NK-92 (cell line): ENCODE measurements around the gene PCDHGA3.
"Not testable (repeated sequence)": the region's sequence is repeated elsewhere in the genome, so short reads cannot be mapped to it uniquely, and the experiment has no call there.

Experiments
- DNase-seq: peaks from one replicate; lab custom pipeline; 2025; ENCODE audit not compliant: unreplicated experiment; lab: John Stamatoyannopoulos, UW

PCDHGA3 gene

DNA sequence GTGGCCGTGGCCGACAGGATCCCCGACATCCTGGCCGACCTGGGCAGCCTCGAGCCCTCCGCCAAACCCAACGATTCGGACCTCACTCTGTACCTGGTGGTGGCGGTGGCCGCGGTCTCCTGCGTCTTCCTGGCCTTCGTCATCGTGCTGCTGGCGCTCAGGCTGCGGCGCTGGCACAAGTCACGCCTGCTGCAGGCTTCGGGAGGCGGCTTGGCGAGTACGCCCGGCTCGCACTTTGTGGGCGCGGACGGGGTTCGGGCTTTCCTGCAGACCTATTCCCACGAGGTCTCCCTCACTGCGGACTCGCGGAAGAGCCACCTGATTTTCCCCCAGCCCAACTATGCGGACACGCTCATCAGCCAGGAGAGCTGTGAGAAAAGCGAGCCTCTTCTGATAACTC, 2.4 kb downstream of the PCDHGA3 start:
- DNase-seq: not testable (repeated sequence)

DNA sequence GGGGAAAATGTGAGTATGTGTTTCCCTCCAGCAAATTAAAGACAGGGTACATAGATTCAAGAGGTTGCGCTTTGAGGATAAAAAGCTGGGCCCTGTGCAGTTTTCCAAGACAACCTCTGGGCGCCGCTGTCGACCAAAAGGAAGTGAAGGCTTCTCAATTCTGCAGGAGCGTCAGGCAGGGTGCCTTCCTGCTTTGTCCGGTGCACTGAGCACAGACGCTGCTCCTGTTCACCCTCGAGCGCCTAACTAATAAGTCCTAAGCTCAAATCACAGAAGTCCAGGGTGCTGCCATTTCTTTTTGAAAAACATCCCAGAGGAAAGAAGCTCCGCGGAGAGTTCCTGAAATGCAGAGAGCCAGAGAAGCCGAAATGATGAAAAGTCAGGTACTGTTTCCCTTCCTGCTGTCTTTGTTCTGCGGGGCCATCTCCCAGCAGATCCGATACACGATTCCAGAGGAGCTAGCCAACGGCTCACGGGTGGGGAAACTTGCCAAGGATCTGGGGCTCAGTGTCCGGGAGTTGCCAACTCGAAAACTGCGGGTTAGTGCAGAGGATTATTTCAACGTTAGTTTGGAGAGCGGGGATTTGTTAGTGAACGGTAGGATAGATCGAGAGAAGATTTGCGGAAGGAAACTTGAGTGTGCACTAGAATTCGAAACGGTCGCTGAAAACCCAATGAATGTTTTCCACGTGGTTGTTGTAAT, 6.4 kb downstream of the PCDHGA3 start, which contains the start of gene PCDHGB1:
Gene PCDHGB1, plus strand, starts transcription at position 183 of the 703 bp plus-strand sequence. Its CDS starts 162 bp downstream, at position 345.
- no peak for DNase-seq

DNA sequence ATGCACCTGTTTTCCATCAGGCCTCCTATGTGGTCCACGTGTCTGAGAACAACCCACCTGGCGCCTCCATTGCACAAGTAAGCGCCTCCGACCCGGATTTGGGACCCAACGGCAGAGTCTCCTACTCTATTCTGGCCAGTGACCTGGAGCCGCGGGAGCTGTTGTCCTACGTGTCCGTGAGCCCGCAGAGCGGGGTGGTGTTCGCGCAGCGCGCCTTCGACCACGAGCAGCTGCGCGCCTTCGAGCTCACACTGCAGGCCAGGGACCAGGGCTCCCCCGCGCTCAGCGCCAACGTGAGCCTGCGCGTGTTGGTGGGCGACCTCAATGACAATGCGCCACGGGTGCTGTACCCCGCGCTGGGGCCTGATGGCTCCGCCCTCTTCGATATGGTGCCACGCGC, 8.0 kb downstream of the PCDHGA3 start:
- DNase-seq: no peak

DNA sequence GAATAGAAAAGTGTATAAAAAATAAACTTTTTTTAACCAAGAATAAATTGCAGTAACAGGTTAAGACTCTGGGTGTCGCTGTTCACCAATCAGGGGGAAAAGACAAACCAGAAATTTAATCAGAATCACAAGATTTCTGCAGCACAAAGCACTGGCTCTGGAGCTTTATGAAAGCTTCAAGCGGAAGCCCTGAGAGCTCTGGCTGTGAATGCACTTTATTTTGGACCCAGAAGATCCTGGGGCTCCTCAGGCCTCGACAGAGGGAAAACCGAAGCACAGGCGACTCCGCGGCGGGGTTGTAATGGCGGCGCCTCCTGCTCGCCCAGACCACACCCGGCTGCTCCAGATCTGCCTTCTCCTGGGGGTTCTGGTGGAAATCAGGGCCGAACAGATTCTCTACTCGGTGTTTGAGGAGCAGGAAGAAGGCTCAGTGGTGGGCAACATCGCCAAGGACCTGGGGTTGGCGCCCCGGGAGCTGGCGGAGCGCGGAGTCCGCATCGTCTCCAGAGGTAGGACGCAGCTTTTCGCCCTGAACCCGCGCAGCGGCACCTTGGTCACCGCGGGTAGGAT, 11.4 kb downstream of the PCDHGA3 start, which contains the start of gene PCDHGA4:
Gene PCDHGA4, plus strand, starts transcription at position 122 of the 570 bp plus-strand sequence. Its CDS starts 87 bp downstream, at position 209.
- no peak for DNase-seq

DNA sequence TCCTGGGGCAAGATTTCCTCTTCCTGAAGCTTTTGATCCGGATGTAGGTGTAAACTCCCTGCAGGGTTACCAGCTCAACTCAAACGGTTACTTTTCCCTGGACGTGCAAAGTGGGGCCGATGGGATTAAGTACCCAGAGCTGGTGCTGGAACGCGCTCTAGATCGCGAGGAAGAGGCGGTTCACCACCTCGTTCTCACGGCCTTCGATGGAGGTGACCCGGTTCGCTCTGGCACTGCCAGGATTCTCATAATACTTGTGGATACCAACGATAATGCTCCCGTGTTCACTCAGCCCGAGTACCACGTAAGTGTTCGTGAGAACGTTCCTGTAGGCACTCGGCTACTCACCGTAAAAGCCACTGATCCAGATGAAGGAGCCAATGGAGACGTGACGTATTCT, 12.0 kb downstream of the PCDHGA3 start:
- no peak for DNase-seq

DNA sequence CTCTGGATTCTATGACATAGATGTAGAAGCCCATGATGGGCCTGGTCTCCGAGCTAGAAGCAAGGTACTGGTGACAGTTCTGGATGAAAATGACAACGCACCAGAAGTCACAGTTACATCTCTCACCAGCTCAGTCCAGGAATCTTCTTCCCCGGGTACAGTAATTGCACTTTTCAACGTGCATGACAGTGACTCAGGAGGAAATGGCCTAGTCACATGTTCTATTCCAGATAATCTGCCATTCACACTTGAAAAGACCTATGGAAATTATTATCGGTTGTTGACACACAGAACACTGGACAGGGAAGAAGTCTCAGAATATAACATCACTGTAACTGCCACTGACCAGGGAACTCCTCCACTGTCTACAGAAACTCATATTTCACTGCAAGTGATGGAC, 12.5 kb downstream of the PCDHGA3 start:
- DNase-seq: no peak

DNA sequence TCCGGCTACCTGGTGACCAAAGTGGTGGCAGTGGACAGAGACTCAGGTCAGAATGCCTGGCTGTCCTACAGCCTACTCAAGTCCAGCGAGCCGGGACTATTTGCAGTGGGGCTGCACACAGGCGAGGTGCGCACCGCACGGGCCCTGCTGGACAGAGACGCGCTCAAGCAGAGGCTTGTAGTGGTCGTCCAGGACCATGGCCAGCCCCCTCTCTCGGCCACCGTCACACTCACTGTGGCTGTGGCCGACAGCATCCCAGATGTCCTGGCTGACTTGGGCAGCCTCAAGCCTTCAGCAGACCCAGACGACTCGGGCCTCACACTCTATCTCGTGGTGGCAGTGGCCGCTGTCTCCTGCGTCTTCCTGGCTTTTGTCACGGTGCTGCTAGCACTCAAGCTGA, 13.3 kb downstream of the PCDHGA3 start:
- DNase-seq: no peak

DNA sequence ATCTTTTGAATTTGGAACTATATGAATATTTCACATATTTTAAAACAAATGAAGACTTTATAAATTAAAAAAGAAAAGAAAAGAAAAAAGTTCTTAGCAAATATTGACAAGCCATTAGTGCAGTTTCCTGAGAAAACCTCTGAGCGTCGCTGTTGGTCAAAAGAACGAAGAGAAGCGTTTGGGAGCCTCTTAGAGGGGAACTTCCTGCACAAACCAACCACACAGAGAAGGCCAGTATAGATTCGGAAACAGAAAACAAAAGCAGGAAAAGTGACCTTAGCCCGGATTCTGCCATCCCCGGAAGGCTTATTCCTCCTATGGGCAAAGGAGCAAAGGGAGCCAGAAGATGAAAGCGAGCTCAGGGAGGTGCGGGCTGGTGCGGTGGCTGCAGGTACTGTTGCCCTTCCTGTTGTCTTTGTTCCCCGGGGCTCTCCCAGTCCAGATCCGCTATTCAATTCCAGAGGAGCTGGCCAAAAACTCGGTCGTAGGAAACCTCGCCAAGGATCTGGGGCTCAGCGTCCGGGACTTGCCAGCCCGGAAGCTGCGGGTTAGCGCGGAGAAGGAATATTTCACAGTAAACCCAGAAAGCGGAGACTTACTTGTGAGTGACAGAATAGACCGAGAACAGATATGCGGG, 16.3 kb downstream of the PCDHGA3 start, which contains the start of gene PCDHGB2:
Gene PCDHGB2, plus strand, starts transcription at position 205 of the 637 bp plus-strand sequence. Its CDS starts 142 bp downstream, at position 347.
- DNase-seq: no peak

DNA sequence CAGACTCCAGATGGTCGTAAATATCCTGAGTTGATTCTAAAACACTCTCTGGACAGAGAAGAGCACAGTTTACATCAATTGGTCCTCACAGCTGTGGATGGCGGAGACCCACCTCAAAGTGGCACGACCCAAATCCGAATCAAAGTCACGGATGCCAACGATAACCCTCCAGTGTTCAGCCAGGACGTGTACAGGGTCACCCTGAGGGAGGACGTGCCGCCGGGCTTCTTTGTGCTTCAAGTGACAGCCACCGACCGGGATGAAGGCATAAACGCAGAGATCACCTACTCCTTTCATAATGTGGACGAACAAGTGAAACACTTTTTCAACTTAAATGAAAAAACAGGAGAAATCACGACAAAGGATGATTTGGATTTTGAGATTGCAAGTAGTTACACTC, 17.1 kb downstream of the PCDHGA3 start:
- DNase-seq: no peak

DNA sequence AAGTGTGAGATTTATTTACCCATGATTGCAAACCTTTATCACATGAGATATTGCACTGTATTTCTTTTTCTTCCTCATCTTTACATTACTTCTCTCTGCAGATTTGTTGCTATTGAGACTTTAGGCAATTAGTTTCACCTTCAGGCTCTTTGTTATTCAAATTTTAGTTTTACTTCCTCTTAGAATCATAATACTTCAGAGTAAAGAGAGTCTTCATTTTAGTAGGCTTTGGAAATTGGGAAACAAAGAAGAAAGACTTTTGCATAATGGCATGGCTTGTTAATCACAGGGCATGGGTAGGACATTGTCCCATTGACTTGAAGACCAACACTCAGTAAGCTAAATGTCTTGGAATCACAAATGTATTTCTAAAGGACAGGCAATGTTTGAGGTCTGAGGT, 19.1 kb downstream of the PCDHGA3 start:
- DNase-seq: no peak

DNA sequence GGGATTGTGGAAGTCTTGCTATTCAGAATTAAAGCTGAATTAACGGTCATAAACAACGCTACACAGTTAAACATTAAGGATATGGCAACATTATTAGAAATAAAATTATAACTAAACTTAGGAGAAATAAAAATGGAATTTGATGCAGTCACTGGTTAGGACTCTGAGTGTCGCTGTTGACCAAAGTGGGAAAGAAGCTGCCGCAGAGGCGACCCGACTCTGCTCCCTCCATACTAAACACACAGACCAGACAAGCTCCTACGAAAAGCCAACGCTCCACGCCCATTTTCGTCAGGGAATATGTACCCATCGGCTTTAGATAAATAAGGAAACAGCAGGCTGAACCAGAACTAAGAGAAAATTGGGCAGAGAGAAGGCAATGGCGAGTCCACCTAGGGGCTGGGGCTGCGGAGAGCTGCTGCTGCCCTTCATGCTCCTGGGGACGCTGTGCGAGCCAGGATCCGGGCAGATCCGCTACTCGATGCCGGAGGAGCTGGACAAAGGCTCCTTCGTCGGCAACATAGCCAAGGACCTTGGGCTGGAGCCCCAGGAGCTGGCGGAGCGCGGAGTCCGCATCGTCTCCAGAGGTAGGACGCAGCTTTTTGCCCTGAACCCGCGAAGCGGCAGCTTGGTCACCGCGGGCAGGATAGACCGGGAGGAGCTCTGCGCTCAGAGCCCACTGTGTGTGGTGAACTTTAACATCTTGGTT, 20.5 kb downstream of the PCDHGA3 start, which contains the start of gene PCDHGA5:
Gene PCDHGA5, plus strand, starts transcription at position 211 of the 709 bp plus-strand sequence. Its CDS starts 169 bp downstream, at position 380.
- DNase-seq: no peak

DNA sequence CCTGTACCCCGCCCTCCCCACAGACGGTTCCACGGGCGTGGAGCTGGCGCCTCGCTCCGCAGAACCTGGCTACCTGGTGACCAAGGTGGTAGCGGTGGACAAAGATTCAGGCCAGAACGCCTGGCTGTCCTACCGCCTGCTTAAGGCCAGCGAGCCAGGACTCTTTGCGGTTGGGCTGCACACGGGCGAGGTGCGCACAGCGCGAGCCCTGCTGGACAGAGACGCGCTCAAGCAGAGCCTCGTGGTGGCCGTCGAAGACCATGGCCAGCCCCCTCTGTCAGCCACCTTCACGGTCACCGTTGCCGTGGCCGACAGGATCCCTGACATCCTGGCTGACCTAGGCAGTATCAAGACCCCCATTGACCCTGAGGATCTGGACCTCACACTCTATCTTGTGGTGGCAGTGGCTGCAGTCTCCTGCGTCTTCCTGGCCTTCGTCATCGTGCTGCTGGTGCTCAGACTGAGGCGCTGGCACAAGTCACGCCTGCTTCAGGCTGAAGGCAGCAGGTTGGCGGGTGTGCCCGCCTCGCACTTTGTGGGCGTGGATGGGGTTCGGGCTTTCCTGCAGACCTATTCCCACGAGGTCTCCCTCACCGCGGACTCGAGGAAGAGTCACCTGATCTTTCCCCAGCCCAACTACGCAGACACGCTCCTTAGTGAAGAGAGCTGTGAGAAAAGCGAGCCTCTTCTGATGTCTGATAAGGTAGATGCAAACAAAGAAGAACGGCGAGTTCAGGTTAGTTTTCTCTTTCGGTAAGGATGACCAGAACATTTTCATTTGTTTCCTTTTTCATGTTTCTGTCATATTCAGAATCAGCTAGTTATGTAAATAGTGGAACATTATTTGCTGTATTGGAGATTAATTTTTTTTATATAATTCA, 22.6 kb downstream of the PCDHGA3 start:
- no peak for DNase-seq

DNA sequence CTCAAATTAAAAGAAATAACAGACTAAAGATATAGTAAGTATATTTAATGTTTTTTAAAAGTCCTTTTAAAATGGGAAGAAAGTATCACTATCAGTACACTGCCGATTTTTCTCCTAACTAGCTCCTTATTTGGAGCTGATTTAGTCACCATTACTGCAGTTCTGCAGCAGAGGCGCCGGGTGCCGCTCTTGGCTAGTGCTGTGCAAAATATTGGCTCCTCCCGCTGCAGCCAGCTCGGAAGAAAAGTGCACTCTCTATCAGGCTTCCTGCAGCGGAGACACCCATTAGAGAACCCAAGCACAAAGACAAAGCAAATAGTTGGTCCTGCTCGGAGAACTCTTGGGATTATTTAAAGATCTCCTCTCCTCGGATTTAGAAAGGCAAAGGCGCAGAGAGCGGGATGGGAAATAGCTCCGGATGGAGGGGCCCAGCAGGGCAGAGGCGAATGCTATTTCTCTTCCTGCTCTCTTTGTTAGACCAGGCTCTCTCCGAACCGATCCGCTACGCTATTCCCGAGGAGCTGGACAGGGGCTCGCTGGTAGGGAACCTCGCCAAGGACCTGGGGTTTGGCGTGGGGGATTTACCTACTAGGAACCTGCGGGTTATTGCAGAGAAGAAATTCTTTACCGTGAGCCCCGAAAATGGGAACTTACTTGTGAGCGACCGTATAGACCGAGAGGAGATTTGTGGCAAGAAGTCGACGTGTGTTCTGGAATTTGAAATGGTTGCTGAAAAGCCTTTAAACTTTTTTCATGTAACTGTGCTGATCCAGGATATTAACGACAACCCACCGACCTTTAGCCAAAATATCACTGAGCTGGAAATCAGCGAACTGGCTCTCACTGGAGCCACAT, 26.6 kb downstream of the PCDHGA3 start, which contains the start of gene PCDHGB3:
Gene PCDHGB3, plus strand, starts transcription at position 249 of the 855 bp plus-strand sequence. Its CDS starts 153 bp downstream, at position 402.
- DNase-seq: no peak

DNA sequence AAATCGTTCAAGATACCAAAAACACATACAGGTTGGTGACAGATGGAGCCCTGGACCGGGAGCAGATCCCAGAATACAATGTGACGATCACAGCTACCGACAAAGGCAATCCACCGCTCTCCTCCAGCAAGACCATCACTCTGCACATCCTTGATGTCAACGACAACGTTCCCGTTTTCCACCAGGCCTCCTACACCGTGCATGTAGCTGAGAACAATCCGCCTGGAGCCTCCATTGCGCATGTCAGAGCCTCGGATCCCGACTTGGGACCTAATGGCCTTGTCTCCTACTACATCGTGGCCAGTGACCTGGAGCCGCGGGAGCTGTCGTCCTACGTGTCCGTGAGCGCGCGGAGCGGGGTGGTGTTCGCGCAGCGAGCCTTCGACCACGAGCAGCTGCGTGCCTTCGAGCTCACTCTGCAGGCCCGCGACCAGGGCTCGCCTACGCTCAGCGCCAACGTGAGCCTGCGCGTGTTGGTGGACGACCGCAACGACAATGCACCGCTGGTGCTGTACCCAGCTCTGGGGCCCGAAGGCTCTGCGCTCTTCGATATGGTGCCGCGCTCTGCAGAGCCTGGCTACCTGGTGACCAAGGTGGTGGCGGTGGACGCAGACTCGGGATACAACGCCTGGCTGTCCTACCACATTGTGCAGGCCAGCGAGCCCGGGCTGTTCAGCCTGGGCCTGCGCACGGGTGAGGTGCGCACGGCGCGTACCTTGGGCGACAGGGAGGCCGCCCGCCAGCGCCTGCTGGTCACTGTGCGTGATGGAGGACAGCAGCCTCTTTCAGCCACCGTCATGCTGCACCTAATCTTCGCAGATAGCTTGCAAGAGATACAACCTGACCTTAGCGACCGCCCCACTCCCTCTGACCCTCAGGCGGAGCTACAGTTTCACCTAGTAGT, 28.2 kb downstream of the PCDHGA3 start:
- no peak for DNase-seq

DNA sequence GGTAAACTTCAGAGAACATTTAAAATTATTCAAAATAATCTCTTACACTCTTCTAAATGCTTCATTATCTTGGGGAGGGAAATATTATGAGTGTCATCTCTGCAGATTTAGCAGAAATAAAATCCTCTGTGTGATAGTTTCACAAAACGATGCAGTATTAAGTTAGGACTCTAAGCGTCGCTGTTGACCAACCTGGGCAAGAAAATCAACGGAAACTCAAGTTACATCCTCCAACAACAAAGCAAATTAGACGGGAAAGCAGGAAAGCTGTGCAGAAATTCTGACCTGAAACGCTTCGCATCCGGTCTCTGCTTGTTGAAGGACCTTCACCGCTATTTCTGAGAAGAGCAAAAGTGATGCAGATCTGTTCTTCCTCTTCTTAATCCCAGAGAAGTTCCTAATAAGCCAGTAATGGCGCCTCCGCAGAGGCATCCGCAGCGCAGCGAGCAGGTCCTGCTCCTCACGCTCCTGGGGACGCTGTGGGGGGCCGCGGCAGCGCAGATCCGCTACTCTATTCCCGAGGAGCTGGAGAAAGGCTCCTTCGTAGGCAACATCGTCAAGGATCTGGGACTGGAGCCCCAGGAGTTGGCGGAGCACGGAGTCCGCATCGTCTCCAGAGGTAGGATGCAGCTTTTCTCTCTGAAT, 30.2 kb downstream of the PCDHGA3 start, which contains the start of gene PCDHGA6:
Gene PCDHGA6, plus strand, starts transcription at position 219 of the 645 bp plus-strand sequence. Its CDS starts 193 bp downstream, at position 412.
- no peak for DNase-seq

DNA sequence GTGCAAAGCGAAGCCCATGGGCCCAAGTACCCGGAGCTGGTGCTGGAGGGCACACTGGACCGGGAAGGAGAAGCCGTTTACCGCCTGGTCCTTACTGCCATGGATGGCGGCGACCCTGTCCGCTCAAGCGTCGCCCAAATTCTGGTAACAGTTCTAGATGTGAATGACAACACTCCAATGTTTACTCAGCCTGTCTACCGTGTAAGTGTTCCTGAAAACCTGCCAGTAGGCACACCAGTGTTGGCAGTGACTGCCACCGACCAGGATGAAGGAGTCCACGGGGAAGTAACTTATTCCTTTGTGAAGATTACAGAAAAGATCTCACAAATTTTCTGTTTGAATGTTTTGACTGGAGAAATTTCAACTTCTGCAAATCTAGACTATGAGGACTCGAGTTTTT, 31.0 kb downstream of the PCDHGA3 start:
- DNase-seq: no peak

DNA sequence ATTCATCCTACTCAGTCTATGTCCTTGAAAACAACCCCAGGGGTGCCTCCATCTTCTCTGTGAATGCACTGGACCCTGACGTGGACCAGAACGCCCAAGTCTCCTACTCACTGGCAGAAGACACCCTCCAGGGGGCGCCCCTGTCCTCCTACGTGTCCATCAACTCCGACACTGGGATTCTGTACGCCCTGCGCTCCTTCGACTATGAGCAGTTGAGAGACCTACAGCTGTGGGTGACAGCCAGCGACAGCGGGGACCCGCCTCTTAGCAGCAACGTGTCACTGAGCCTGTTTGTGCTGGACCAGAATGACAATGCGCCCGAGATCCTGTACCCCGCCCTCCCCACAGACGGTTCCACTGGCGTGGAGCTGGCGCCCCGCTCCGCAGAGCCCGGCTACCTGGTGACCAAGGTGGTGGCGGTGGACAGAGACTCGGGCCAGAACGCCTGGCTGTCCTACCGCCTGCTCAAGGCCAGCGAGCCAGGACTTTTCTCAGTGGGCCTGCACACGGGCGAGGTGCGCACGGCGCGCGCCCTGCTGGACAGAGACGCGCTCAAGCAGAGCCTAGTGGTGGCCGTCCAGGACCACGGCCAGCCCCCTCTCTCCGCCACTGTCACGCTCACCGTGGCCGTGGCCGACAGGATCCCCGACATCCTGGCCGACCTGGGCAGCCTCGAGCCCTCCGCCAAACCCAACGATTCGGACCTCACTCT, 32.0 kb downstream of the PCDHGA3 start:
- DNase-seq: not testable (repeated sequence)
